SK-N-SH (cell line): ENCODE results near the gene CBFB.

Experiments
- CTCF ChIP-seq: fragments of 200-600 bp; sonication (generic); IDR thresholded peaks from 2 replicates; pipeline ENCODE4 v1.6.1; 2017; ENCODE audit warnings: antibody characterized with exemption, mild to moderate bottlenecking, moderate library complexity
- POLR2AphosphoS5 ChIP-seq: IDR thresholded peaks from 2 replicates; pipeline ENCODE4 v1.6.1; 2012; ENCODE audit warnings: low read depth, low read length
- RAD21 ChIP-seq: IDR thresholded peaks from 2 replicates; pipeline ENCODE4 v1.6.1; 2012; ENCODE audit warnings: mild to moderate bottlenecking, low read length
- SIN3A ChIP-seq: IDR thresholded peaks from 2 replicates; pipeline ENCODE4 v1.6.1; 2012; ENCODE audit warnings: low read depth, mild to moderate bottlenecking, low read length, moderate library complexity, borderline replicate concordance

GRCh38 chr16:67147437-67148140 is 118.6 kb downstream of the CBFB start:
- TF ChIP-seq CTCF (no peak), POLR2AphosphoS5 (no peak), SIN3A (no peak), RAD21 (no peak)
